Uterus (tissue), 4 donors: ENCODE data around the gene CD248. TPM values are rescaled to one million over a fixed set of nuclear protein-coding genes. Genes with fewer than 3 reads are reported as not detected.
"Not testable (repeated sequence)": the region's sequence is repeated elsewhere in the genome, so short reads cannot be mapped to it uniquely, and the experiment has no call there.

ENCODE experiments used
- DNase-seq, 2 donors: peaks; one replicate each; pipeline ENCODE4 v3.0.0-alpha.2; 2019 to 2020
- H3K27ac ChIP-seq, 2 donors: fragments of 200-600 bp; sonication (generic); 1 replicate in 1 of 2; 2 replicates in 1 of 2; pipeline ENCODE4 v1.5.1; 2016 to 2018
- H3K27me3 ChIP-seq, 2 donors: fragments of 200-600 bp; sonication (generic); one replicate each; pipeline ENCODE4 v1.5.1; 2018 to 2019; ENCODE audit warnings: control low read depth in 1 of 2
- H3K36me3 ChIP-seq, 2 donors: fragments of 200-600 bp; sonication (generic); one replicate each; pipeline ENCODE4 v1.5.1; 2019; ENCODE audit warnings: control low read depth in 1 of 2
- H3K4me1 ChIP-seq, 2 donors: fragments of 200-600 bp; sonication (generic); one replicate each; pipeline ENCODE4 v1.5.1; 2018 to 2019; ENCODE audit warnings: control low read depth in 1 of 2
- H3K4me3 ChIP-seq, 2 donors: fragments of 200-600 bp; sonication (generic); 1 replicate in 1 of 2; 2 replicates in 1 of 2; pipeline ENCODE4 v1.5.1; 2018 to 2019; ENCODE audit warnings: mild to moderate bottlenecking in 1 of 2
- H3K9me3 ChIP-seq, 2 donors: fragments of 200-600 bp; sonication (generic); one replicate each; pipeline ENCODE4 v1.5.1; 2019; ENCODE audit warnings: control low read depth in 1 of 2
- CTCF ChIP-seq, 4 experiments: fragments of 200-600 bp in 2 of 4; fragments of 450-650 bp in 2 of 4; sonication (generic) in 2 of 4; IDR thresholded peaks; one replicate each; pipeline ENCODE4 v1.5.1; 2016 to 2019; ENCODE audit warnings: antibody characterized with exemption in 4 of 4, mild to moderate bottlenecking in 2 of 4, moderate library complexity in 1 of 4
- POLR2A ChIP-seq, 2 donors: fragments of 450-650 bp; IDR thresholded peaks; one replicate each; pipeline ENCODE4 v1.6.1; 2016; ENCODE audit warnings: antibody characterized with exemption in 2 of 2, mild to moderate bottlenecking in 1 of 2, moderate library complexity in 1 of 2
- intact Hi-C: fragments of 100-400 bp; cut with DNase I; formaldehyde crosslinking; loops from one replicate; pipeline ENCODE4 v1.15.1; 2023; ENCODE audit warnings: low total_unique reads
- total RNA-seq, 4 donors: library from RNA; depleted of rRNA in 3 of 4; stranded (reverse); fragments of >200 nt in 3 of 4; gene quantifications; one replicate each; pipeline versions ENCODE4 v1.1.0 to v1.2.4, GENCODE V29; 2014 to 2023
- donor health status: DM: yes; HTN: yes; CAD: no.

CD248 gene
- total RNA-seq, 4 donors from 2014 or later: 14.1 to 91.2 (median 46.2) TPM

- intact Hi-C loops: no loop called here
- H3K4me3 ChIP-seq: no peak overlapping the region
- no peaks in the 10 kb centered on the region for H3K27me3 ChIP-seq
- no peaks in the 10 kb centered on the region for H3K9me3 ChIP-seq
- no peak for TF ChIP-seq CTCF (IDR thresholded peaks at IDR 0.05)
- no peak for TF ChIP-seq POLR2A (IDR thresholded peaks at IDR 0.05)
- no peaks in the 10 kb centered on the region for H3K36me3 ChIP-seq
- DNase-seq: no peak
- H3K4me1 ChIP-seq: peaks cover 0 to 10% of the 10 kb centered on the region in 2 donors
- H3K27ac ChIP-seq: no peak overlapping the region
Measured at GRCh38 chr11:66279092-66279734, 37.6 kb downstream of the CD248 start.

- Histone ChIP-seq H3K27ac (no peak overlapping the region), H3K4me3 (no peak overlapping the region), H3K9me3 (no peaks in the 10 kb centered on the region), H3K36me3 (no peaks in the 10 kb centered on the region), H3K4me1 (peaks cover 0 to 10% of the 10 kb centered on the region in 2 donors), H3K27me3 (no peaks in the 10 kb centered on the region)
- intact Hi-C loops: no loop called here
- TF ChIP-seq CTCF (IDR thresholded peaks at IDR 0.05) (no peak), POLR2A (IDR thresholded peaks at IDR 0.05) (no peak)
- DNase-seq: no peak
Measured at GRCh38 chr11:66278363-66279091, 38.3 kb downstream of the CD248 start.

GRCh38 chr11:66277471-66278362 is 39.1 kb downstream of the CD248 start, which contains the start of gene CNIH2:
CNIH2 (plus strand) TSS chr11:66278175; CDS start chr11:66278457, 282 bp downstream.
- peak within 1 kb of the TSS; percentile 13 to 22 for H3K4me3 ChIP-seq
- TF ChIP-seq CTCF (IDR thresholded peaks at IDR 0.05): no peak
- no peak for TF ChIP-seq POLR2A (IDR thresholded peaks at IDR 0.05)
- peak in 1 of 2 donors; percentile 42 for DNase-seq
- H3K27ac ChIP-seq: peak within 1 kb of the TSS; percentile 48 to 54
- H3K4me1 ChIP-seq: peaks cover 0 to 10% of the 10 kb centered on the region in 2 donors
- no peaks in the 10 kb centered on the region for H3K9me3 ChIP-seq
- H3K27me3 ChIP-seq: no peaks in the 10 kb centered on the region
- intact Hi-C loops: no loop called here
- no peaks in the 10 kb centered on the region for H3K36me3 ChIP-seq

- H3K36me3 ChIP-seq, H3K9me3 ChIP-seq, DNase-seq, H3K27me3 ChIP-seq, intact Hi-C loops, H3K4me3 ChIP-seq: not testable (repeated sequence)
- peak overlapping the region in 1 of 2 donors; percentile 48 for H3K27ac ChIP-seq
- peaks cover 0 to 10% of the 10 kb centered on the region in 2 donors for H3K4me1 ChIP-seq
Measured at GRCh38 chr11:66277064-66277463, 39.8 kb downstream of the CD248 start.

- intact Hi-C loops, H3K9me3 ChIP-seq, H3K36me3 ChIP-seq, H3K27me3 ChIP-seq, H3K27ac ChIP-seq, H3K4me3 ChIP-seq, DNase-seq: not testable (repeated sequence)
- peaks cover 0 to 10% of the 10 kb centered on the region in 2 donors for H3K4me1 ChIP-seq
Measured at GRCh38 chr11:66276619-66277018, 40.2 kb downstream of the CD248 start.
